B cell (primary cell): ENCODE measurements around the gene DENND1C.

Experiments
- EZH2 ChIP-seq: IDR thresholded peaks from 2 replicates; pipeline ENCODE4 v1.6.1; 2012; ENCODE audit warnings: borderline replicate concordance, low read depth, mild to moderate bottlenecking, moderate library complexity, low read length; ENCODE audit not compliant: insufficient read depth, poor library complexity, severe bottlenecking
- TF ChIP-seq, protein P1 (sequence below): fragments of 200-600 bp; IDR thresholded peaks from one replicate; pipeline ENCODE4 v1.8.0; 2022; ENCODE audit warnings: antibody characterized with exemption, mild to moderate bottlenecking

- no peak for TF ChIP-seq EZH2
- TF ChIP-seq, protein P1, sequence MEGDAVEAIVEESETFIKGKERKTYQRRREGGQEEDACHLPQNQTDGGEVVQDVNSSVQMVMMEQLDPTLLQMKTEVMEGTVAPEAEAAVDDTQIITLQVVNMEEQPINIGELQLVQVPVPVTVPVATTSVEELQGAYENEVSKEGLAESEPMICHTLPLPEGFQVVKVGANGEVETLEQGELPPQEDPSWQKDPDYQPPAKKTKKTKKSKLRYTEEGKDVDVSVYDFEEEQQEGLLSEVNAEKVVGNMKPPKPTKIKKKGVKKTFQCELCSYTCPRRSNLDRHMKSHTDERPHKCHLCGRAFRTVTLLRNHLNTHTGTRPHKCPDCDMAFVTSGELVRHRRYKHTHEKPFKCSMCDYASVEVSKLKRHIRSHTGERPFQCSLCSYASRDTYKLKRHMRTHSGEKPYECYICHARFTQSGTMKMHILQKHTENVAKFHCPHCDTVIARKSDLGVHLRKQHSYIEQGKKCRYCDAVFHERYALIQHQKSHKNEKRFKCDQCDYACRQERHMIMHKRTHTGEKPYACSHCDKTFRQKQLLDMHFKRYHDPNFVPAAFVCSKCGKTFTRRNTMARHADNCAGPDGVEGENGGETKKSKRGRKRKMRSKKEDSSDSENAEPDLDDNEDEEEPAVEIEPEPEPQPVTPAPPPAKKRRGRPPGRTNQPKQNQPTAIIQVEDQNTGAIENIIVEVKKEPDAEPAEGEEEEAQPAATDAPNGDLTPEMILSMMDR = no peak
Observed at GRCh38 chr19:6495947-6496346, 14.4 kb upstream of the DENND1C start.
